H1 (cell line): Measurements from ENCODE around the gene ITGA4.

Source experiments
- ATF2 ChIP-seq: IDR thresholded peaks from 2 replicates; pipeline ENCODE4 v1.6.1; 2012; ENCODE audit warnings: low read length, inconsistent platforms
- CHD2 ChIP-seq: IDR thresholded peaks from 2 replicates; pipeline ENCODE4 v1.6.1; 2012; ENCODE audit warnings: low read length, improper control_type of control experiment
- EZH2 ChIP-seq: fragments of 200-600 bp; sonication (generic); IDR thresholded peaks from 2 replicates; pipeline ENCODE4 v1.7.1; 2012; ENCODE audit warnings: low read depth, mild to moderate bottlenecking, moderate library complexity, low read length, inconsistent platforms; ENCODE audit not compliant: severe bottlenecking
- GABPA ChIP-seq: IDR thresholded peaks from 2 replicates; pipeline ENCODE4 v1.6.1; 2011; ENCODE audit warnings: mild to moderate bottlenecking, low read length, moderate library complexity, borderline replicate concordance; ENCODE audit not compliant: insufficient read depth
- MAX ChIP-seq: IDR thresholded peaks from 2 replicates; pipeline ENCODE4 v1.6.1; 2012; ENCODE audit warnings: inconsistent platforms
- POLR2A ChIP-seq, 2 experiments: IDR thresholded peaks; 1 replicate in 1 of 2; 2 replicates in 1 of 2; pipeline ENCODE4 v1.6.1; 2011; ENCODE audit warnings: low read depth in 2 of 2, low read length in 2 of 2, mild to moderate bottlenecking in 2 of 2; ENCODE audit errors: control extremely low read depth in 1 of 2
- POLR2AphosphoS5 ChIP-seq: IDR thresholded peaks from 2 replicates; pipeline ENCODE4 v1.6.1; 2011; ENCODE audit warnings: low read depth, low read length
- SUZ12 ChIP-seq: fragments of 200-600 bp; sonication (generic); IDR thresholded peaks from 2 replicates; pipeline ENCODE4 v1.6.1; 2012; ENCODE audit warnings: mild to moderate bottlenecking, inconsistent platforms, low read length, moderate library complexity, mixed read lengths
- TF ChIP-seq, protein P1 (sequence below), 3 experiments: IDR thresholded peaks; 1 replicate in 2 of 3; 2 replicates in 1 of 3; pipeline versions ENCODE4 v1.5.1 to v1.6.1; 2011; ENCODE audit warnings: low read length in 3 of 3, mild to moderate bottlenecking in 3 of 3, inconsistent platforms in 2 of 3, low read depth in 1 of 3, moderate library complexity in 1 of 3; ENCODE audit not compliant: insufficient read depth in 1 of 3; ENCODE audit errors: control extremely low read depth in 1 of 3

DNA sequence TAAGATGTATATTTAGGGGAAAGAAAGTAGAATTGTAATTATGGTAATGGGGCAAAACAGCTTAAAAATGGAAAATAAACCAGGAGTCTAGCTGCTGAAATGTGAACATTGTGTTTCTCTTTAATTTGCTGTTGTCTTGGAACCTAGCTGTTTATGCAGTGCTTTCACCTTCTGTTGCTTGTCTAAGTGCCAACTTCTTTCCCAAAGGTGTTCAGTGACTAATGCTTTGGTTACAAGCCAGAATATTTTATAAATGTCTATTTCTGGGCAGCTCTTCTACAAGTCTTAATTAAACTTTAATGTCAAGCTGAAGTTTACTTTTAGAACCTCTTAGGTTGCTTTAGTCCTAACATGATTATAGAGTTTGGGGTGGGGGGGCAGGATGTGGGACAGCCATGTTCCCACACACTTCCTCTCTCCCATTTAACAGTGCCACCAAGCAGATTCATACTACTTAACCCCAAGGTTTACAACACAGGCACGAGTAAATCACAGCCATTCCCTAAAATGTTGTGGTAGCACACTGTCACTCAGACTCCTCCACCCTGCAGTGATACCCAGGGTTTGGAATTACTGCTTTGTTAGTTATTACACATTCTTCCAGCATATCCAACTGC is 60.6 kb downstream of the ITGA4 start:
- TF ChIP-seq, protein P1, sequence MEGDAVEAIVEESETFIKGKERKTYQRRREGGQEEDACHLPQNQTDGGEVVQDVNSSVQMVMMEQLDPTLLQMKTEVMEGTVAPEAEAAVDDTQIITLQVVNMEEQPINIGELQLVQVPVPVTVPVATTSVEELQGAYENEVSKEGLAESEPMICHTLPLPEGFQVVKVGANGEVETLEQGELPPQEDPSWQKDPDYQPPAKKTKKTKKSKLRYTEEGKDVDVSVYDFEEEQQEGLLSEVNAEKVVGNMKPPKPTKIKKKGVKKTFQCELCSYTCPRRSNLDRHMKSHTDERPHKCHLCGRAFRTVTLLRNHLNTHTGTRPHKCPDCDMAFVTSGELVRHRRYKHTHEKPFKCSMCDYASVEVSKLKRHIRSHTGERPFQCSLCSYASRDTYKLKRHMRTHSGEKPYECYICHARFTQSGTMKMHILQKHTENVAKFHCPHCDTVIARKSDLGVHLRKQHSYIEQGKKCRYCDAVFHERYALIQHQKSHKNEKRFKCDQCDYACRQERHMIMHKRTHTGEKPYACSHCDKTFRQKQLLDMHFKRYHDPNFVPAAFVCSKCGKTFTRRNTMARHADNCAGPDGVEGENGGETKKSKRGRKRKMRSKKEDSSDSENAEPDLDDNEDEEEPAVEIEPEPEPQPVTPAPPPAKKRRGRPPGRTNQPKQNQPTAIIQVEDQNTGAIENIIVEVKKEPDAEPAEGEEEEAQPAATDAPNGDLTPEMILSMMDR (IDR thresholded peaks at IDR 0.05; ENCODE audit: control extremely low read depth in 1 of 3, insufficient read depth in 1 of 3, low read depth in 1 of 3, low read length in 3 of 3): no peak
- TF ChIP-seq ATF2 (no peak), POLR2A (IDR thresholded peaks at IDR 0.05; ENCODE audit: control extremely low read depth in 1 of 2, low read depth in 2 of 2, low read length in 2 of 2) (no peak), CHD2 (no peak), EZH2 (no peak), POLR2AphosphoS5 (no peak), SUZ12 (no peak), GABPA (no peak), MAX (no peak)
